GM23248 (cell line): Measurements from ENCODE around the gene AJAP1. TPM values are rescaled to one million over a fixed set of nuclear protein-coding genes. Genes with fewer than 3 reads are reported as not detected.

Experiments
- DNase-seq: peaks from one replicate; pipeline ENCODE4 v3.0.0-alpha.2; 2015
- H2AFZ ChIP-seq: fragments of 200-600 bp; sonication (generic); 2 replicates; pipeline ENCODE4 v1.6.1; 2016; ENCODE audit warnings: antibody characterized with exemption
- H3F3A ChIP-seq: fragments of 200-600 bp; sonication (generic); 2 replicates; pipeline ENCODE4 v1.6.1; 2016; ENCODE audit warnings: mild to moderate bottlenecking, antibody characterized with exemption, mixed run types; ENCODE audit not compliant: insufficient read depth
- H3K27ac ChIP-seq: fragments of 200-600 bp; sonication (generic); 2 replicates; pipeline ENCODE4 v1.5.1; 2016; ENCODE audit warnings: mild to moderate bottlenecking
- H3K27me3 ChIP-seq: fragments of 200-600 bp; sonication (generic); replicated peaks from 2 replicates; pipeline ENCODE4 v1.6.1; 2016; ENCODE audit warnings: mild to moderate bottlenecking; ENCODE audit not compliant: insufficient read depth
- H3K36me3 ChIP-seq: fragments of 200-600 bp; sonication (generic); 2 replicates; pipeline ENCODE4 v1.6.1; 2016; ENCODE audit warnings: low read depth, mild to moderate bottlenecking
- H3K4me1 ChIP-seq: fragments of 200-600 bp; sonication (generic); 2 replicates; pipeline ENCODE4 v1.6.1; 2016; ENCODE audit warnings: mild to moderate bottlenecking; ENCODE audit not compliant: insufficient read depth
- H3K4me2 ChIP-seq: fragments of 200-600 bp; sonication (generic); one replicate; pipeline ENCODE4 v1.6.1; 2016; ENCODE audit warnings: mild to moderate bottlenecking; ENCODE audit not compliant: unreplicated experiment
- H3K4me3 ChIP-seq: fragments of 200-600 bp; sonication (generic); 2 replicates; pipeline ENCODE4 v1.5.1; 2016; ENCODE audit warnings: mild to moderate bottlenecking
- H3K79me2 ChIP-seq: fragments of 200-600 bp; sonication (generic); 2 replicates; pipeline ENCODE4 v1.6.1; 2016; ENCODE audit warnings: mild to moderate bottlenecking; ENCODE audit not compliant: insufficient read depth
- H3K9ac ChIP-seq: fragments of 200-600 bp; sonication (generic); 2 replicates; pipeline ENCODE4 v1.6.1; 2016; ENCODE audit warnings: mild to moderate bottlenecking
- H3K9me2 ChIP-seq: fragments of 200-600 bp; sonication (generic); 2 replicates; pipeline ENCODE4 v1.6.1; 2016; ENCODE audit warnings: mixed run types, mild to moderate bottlenecking, moderate library complexity; ENCODE audit not compliant: insufficient read depth
- H3K9me3 ChIP-seq: fragments of 200-600 bp; sonication (generic); one replicate; pipeline ENCODE4 v1.6.1; 2017; ENCODE audit warnings: low read depth
- H4K20me1 ChIP-seq: fragments of 200-600 bp; sonication (generic); 2 replicates; pipeline ENCODE4 v1.6.0; 2016; ENCODE audit not compliant: insufficient read depth
- EZH2 ChIP-seq: fragments of 200-600 bp; sonication (generic); IDR thresholded peaks from 2 replicates; pipeline ENCODE4 v1.6.1; 2018; ENCODE audit warnings: antibody characterized with exemption, mild to moderate bottlenecking; ENCODE audit not compliant: insufficient read depth, poor library complexity, severe bottlenecking
- EZH2phosphoT487 ChIP-seq: fragments of 200-600 bp; sonication (generic); IDR thresholded peaks from 2 replicates; pipeline ENCODE4 v1.6.1; 2018; ENCODE audit warnings: antibody characterized with exemption, moderate library complexity, mild to moderate bottlenecking, low read depth; ENCODE audit not compliant: insufficient read depth
- WGBS, 2 experiments: methylation state at CpG; one replicate each; pipeline ENCODE4 v1.1.6; 2015 to 2017; ENCODE audit warnings: low lambda C conversion rate in 2 of 2, low coverage in 1 of 2; ENCODE audit errors: missing lambda C conversion rate in 2 of 2; 5-methylcytosine and 5-hydroxymethylcytosine counted together
- in situ Hi-C: fragments of 300-500 bp; cut with MboI; formaldehyde crosslinking; loops from 2 replicates; pipeline ENCODE4 v1.15.0; 2020
- polyA plus RNA-seq: library from polyadenylated mRNA; unstranded; fragments of >200 nt; fragmentation: Nextera tagmentation; extraction: Ambion mirVana; gene quantifications from 2 replicates; pipeline ENCODE4 v1.2.1, GENCODE V29; 2016
- total RNA-seq: library from RNA; depleted of rRNA; stranded (reverse); fragments of >200 nt; shearing (Covaris generic); gene quantifications from 2 replicates; pipeline ENCODE4 v1.2.3, GENCODE V29; 2014

The AJAP1 gene
- total and polyA plus RNA-seq, 2 experiments from 2014 or later = 0.03 to 0.86 TPM

- no peaks in the 10 kb centered on the region for H3K79me2 ChIP-seq
- H3K9me2 ChIP-seq = no peaks in the 10 kb centered on the region
- no peak overlapping the region for H2AFZ ChIP-seq
- no peak overlapping the region for H3K4me3 ChIP-seq
- no peaks in the 10 kb centered on the region for H3F3A ChIP-seq
- in situ Hi-C loops = no loop called here
- no peak overlapping the region for H3K9ac ChIP-seq
- no peak overlapping the region for H3K4me2 ChIP-seq
- DNase-seq = no peak
- no peaks in the 10 kb centered on the region for H3K4me1 ChIP-seq
- H4K20me1 ChIP-seq = no peaks in the 10 kb centered on the region
- no peaks in the 10 kb centered on the region for H3K27me3 ChIP-seq
- H3K27ac ChIP-seq = no peak overlapping the region
- WGBS, 2 experiments = 37 to 45% methylated on average over 12 of the region's 12 CpGs
- TF ChIP-seq EZH2phosphoT487 (no peak), EZH2 (no peak)
- no peaks in the 10 kb centered on the region for H3K9me3 ChIP-seq
- no peaks in the 10 kb centered on the region for H3K36me3 ChIP-seq
Measured at GRCh38 chr1:4696161-4696745, 41.8 kb downstream of the AJAP1 start.

DNA sequence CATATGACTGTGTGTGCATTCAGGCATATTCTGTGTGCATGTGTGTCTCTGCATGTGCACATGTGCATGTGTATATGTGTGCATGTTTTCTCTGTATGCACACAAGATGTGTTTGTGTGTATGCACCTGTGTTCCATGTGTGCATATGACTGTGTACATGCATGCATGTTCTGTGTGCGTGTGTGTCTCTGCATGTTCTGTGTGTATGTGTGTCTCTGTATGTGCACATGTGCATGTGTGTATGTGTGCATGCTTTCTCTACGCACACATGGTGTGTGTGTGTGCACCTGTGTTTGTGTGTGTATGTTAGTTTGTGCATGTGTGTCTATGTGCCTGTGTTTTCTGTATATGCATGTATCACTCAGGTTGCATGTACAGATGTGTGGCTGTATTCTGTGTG lies 42.3 kb downstream of the AJAP1 start:
- in situ Hi-C loops = no loop called here
- H4K20me1 ChIP-seq = no peaks in the 10 kb centered on the region
- H3K4me1 ChIP-seq = no peaks in the 10 kb centered on the region
- H2AFZ ChIP-seq = no peak overlapping the region
- 46 to 61% methylated on average over 2 of the region's 2 CpGs for WGBS, 2 experiments
- no peak overlapping the region for H3K4me2 ChIP-seq
- no peaks in the 10 kb centered on the region for H3K9me2 ChIP-seq
- no peak for DNase-seq
- no peaks in the 10 kb centered on the region for H3K9me3 ChIP-seq
- H3K9ac ChIP-seq = no peak overlapping the region
- H3K4me3 ChIP-seq = no peak overlapping the region
- no peak for TF ChIP-seq EZH2
- H3K36me3 ChIP-seq = no peaks in the 10 kb centered on the region
- no peaks in the 10 kb centered on the region for H3K27me3 ChIP-seq
- H3F3A ChIP-seq = no peaks in the 10 kb centered on the region
- H3K79me2 ChIP-seq = no peaks in the 10 kb centered on the region
- H3K27ac ChIP-seq = no peak overlapping the region

DNA sequence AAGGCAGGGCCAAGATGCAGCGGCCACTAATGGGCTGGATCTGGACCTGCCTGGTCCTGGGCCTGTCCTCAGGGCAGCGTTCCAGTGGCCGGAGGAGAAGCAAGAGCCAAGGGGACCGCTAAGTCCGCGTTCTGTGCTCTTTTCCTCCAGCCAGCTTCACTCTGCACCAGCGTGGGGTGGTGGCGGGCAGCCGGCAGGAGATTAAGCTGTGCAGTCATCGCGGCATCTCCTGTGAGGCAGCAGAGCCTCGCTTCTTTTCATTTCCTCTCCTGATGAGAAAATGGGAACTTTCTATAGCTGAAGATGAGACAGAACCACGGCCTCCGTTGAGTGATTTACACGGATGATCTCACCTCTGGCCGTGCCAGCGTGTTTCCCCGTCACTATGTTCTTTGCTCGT lies 43.4 kb downstream of the AJAP1 start:
- Histone ChIP-seq H3K9ac (no peak overlapping the region), H3K4me2 (no peak overlapping the region), H3K36me3 (no peaks in the 10 kb centered on the region), H3F3A (no peaks in the 10 kb centered on the region), H3K9me2 (no peaks in the 10 kb centered on the region), H3K27me3 (no peaks in the 10 kb centered on the region), H4K20me1 (no peaks in the 10 kb centered on the region), H3K79me2 (no peaks in the 10 kb centered on the region), H3K27ac (no peak overlapping the region), H3K9me3 (no peaks in the 10 kb centered on the region), H2AFZ (no peak overlapping the region), H3K4me3 (no peak overlapping the region), H3K4me1 (no peaks in the 10 kb centered on the region)
- TF ChIP-seq EZH2phosphoT487 (no peak), EZH2 (no peak)
- no peak for DNase-seq
- WGBS, 2 experiments = 63 to 72% methylated on average over 19 of the region's 19 CpGs
- in situ Hi-C loops = no loop called here

- H3K9me2 ChIP-seq = no peaks in the 10 kb centered on the region
- no peak overlapping the region for H3K4me2 ChIP-seq
- no peaks in the 10 kb centered on the region for H3K36me3 ChIP-seq
- H3K27ac ChIP-seq = no peak overlapping the region
- in situ Hi-C loops = no loop called here
- no peaks in the 10 kb centered on the region for H3K79me2 ChIP-seq
- no peaks in the 10 kb centered on the region for H3F3A ChIP-seq
- H3K9ac ChIP-seq = no peak overlapping the region
- no peak for DNase-seq
- H3K4me1 ChIP-seq = no peaks in the 10 kb centered on the region
- no peak overlapping the region for H2AFZ ChIP-seq
- no peaks in the 10 kb centered on the region for H3K9me3 ChIP-seq
- H4K20me1 ChIP-seq = no peaks in the 10 kb centered on the region
- whole genome bisulfite sequencing, 2 experiments = 51 to 55% methylated on average over 8 of the region's 8 CpGs
- no peaks in the 10 kb centered on the region for H3K27me3 ChIP-seq
- no peak overlapping the region for H3K4me3 ChIP-seq
- TF ChIP-seq EZH2phosphoT487 (no peak), EZH2 (no peak)
Measured at GRCh38 chr1:4698911-4699310, 44.5 kb downstream of the AJAP1 start.
